Mucosa of descending colon (tissue), 3 donors: ENCODE data around the gene TAS1R1. TPM values are rescaled to one million over a fixed set of nuclear protein-coding genes. Genes with fewer than 3 reads are reported as not detected.

ENCODE experiments used
- ATAC-seq: fragments of 200-7000 bp; cut with Tn5 transposase; one replicate; pipeline ENCODE4 v1.9.1; 2020; ENCODE audit warnings: mild to moderate bottlenecking, moderate library complexity
- DNase-seq, 3 donors: peaks; one replicate each; pipeline ENCODE4 v3.0.0-alpha.2; 2020
- H3K36me3 ChIP-seq: fragments of 200-600 bp; one replicate; pipeline ENCODE4 v1.8.0; 2021; ENCODE audit warnings: low read depth, mild to moderate bottlenecking
- H3K4me1 ChIP-seq: fragments of 200-600 bp; one replicate; pipeline ENCODE4 v1.8.0; 2021; ENCODE audit warnings: low read depth, mild to moderate bottlenecking
- H3K4me3 ChIP-seq: fragments of 200-600 bp; one replicate; pipeline ENCODE4 v1.8.0; 2021; ENCODE audit warnings: mild to moderate bottlenecking
- H3K9me3 ChIP-seq: fragments of 200-600 bp; one replicate; pipeline ENCODE4 v1.8.0; 2021; ENCODE audit warnings: mild to moderate bottlenecking
- intact Hi-C, 2 donors: fragments of 100-400 bp; cut with DNase I in 1 of 2; cut with micrococcal nuclease in 1 of 2; formaldehyde crosslinking; loops; one replicate each; pipeline versions ENCODE4 v1.11.0 to v1.11.1; 2022; cut with DNase I, micrococcal nuclease
- total RNA-seq, 3 donors: library from RNA; stranded (reverse); fragmentation: NEBNext Ultra II Directional in 2 of 3; extraction: Animal tissue kit (Norgen Biotek cat#: 25700) in 2 of 3; gene quantifications; one replicate each; pipeline versions ENCODE4 v1.2.1 to v1.2.4, GENCODE V29; 2021 to 2023
- TF ChIP-seq, protein P1 (sequence below): fragments of 200-600 bp; IDR thresholded peaks from one replicate; pipeline ENCODE4 v1.8.0; 2022; ENCODE audit warnings: antibody characterized with exemption, mild to moderate bottlenecking
- donor health status: DM: no; HTN: no; CAD: no; lungs with moderate emphysema.
- donor health status: DM: no; HTN: no; CAD: no.
- donor health status: DM: no; HTN: yes; CAD: no.

Gene TAS1R1
- total RNA-seq, 3 donors from 2014 or later: 0.13 to 0.14 TPM; not detected in 1

GRCh38 chr1:6523566-6523965 is 31.5 kb upstream of the TAS1R1 start:
- peak in 2 of 3 donors; percentile 20 to 28 for DNase-seq

GRCh38 chr1:6526316-6526715 is 28.8 kb upstream of the TAS1R1 start:
- TF ChIP-seq, protein P1, sequence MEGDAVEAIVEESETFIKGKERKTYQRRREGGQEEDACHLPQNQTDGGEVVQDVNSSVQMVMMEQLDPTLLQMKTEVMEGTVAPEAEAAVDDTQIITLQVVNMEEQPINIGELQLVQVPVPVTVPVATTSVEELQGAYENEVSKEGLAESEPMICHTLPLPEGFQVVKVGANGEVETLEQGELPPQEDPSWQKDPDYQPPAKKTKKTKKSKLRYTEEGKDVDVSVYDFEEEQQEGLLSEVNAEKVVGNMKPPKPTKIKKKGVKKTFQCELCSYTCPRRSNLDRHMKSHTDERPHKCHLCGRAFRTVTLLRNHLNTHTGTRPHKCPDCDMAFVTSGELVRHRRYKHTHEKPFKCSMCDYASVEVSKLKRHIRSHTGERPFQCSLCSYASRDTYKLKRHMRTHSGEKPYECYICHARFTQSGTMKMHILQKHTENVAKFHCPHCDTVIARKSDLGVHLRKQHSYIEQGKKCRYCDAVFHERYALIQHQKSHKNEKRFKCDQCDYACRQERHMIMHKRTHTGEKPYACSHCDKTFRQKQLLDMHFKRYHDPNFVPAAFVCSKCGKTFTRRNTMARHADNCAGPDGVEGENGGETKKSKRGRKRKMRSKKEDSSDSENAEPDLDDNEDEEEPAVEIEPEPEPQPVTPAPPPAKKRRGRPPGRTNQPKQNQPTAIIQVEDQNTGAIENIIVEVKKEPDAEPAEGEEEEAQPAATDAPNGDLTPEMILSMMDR: no peak
- no peaks in the 10 kb centered on the region for H3K4me1 ChIP-seq
- no peaks in the 10 kb centered on the region for H3K9me3 ChIP-seq
- ATAC-seq (no peak), DNase-seq (peak in 1 of 3 donors; percentile 15)
- H3K4me3 ChIP-seq: no peak overlapping the region
- intact Hi-C loops: no loop called here
- H3K36me3 ChIP-seq: no peaks in the 10 kb centered on the region

More at GRCh38 chr1:6523566-6523965, 31.5 kb upstream of the TAS1R1 start:
- intact Hi-C loops: no loop called here
- TF ChIP-seq, protein P1: no peak
- Histone ChIP-seq H3K4me3 (no peak overlapping the region), H3K9me3 (no peaks in the 10 kb centered on the region), H3K4me1 (no peaks in the 10 kb centered on the region), H3K36me3 (no peaks in the 10 kb centered on the region)
- ATAC-seq: peak; percentile 76

DNA sequence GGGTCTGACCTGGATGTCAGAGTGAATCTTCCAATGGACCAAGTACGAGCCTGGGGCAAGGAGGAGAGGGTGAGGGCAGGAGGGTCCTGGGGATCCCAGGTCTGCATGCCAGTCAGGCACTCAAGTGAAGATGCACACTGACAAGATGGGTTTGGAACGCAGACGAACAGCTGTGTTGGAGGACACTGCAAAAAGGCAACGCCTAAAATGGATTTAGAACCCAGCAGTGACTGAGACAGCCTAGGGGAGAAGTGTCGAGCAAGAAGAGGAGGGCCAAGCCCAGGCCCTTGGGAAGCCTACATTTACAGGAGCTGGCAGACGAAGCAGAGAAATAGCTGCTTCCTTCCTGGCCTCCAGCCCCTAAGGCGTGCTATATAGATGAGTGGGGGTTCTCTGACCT is 26.6 kb upstream of the TAS1R1 start:
- Histone ChIP-seq H3K9me3 (no peaks in the 10 kb centered on the region), H3K4me1 (no peaks in the 10 kb centered on the region), H3K36me3 (peaks cover 11% of the 10 kb centered on the region), H3K4me3 (no peak overlapping the region)
- TF ChIP-seq, protein P1: no peak
- ATAC-seq: no peak
- peak in 1 of 3 donors; percentile 2 for DNase-seq
- intact Hi-C loops: no loop called here

GRCh38 chr1:6530504-6531160 is 24.5 kb upstream of the TAS1R1 start:
- no peaks in the 10 kb centered on the region for H3K4me1 ChIP-seq
- TF ChIP-seq, protein P1: no peak
- ATAC-seq (no peak), DNase-seq (peak in 1 of 3 donors; percentile 20)
- H3K4me3 ChIP-seq: no peak overlapping the region
- no peaks in the 10 kb centered on the region for H3K9me3 ChIP-seq
- intact Hi-C loops: no loop called here
- H3K36me3 ChIP-seq: peaks cover 11% of the 10 kb centered on the region

DNA sequence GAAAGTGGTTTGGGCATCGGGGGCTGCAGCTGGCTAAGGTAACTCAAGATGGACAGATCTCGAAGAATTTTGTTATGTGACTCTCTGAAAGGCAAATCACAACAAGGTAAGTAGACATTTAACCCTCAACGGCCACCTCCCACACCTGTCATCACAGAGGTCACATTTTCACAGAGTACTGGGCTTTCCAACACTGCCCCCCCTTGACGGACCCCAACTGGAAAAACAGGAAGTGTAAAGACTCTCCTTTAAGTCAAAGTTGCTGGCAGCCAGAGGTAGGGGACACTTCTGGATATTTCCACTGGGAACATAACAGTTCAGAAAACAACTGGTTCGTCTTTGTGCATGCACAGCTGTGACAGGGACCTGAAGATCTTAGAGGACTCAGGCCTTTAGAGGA is 23.1 kb upstream of the TAS1R1 start:
- Histone ChIP-seq H3K4me1 (no peaks in the 10 kb centered on the region), H3K9me3 (no peaks in the 10 kb centered on the region), H3K36me3 (peaks cover 11% of the 10 kb centered on the region), H3K4me3 (no peak overlapping the region)
- intact Hi-C loops: no loop called here
- DNase-seq: peak in 1 of 3 donors; percentile 1
- ATAC-seq: no peak
- TF ChIP-seq, protein P1: no peak
